GM04504 (cell line): Measurements from ENCODE around the gene PLCL1.
"Not testable (repeated sequence)": the region's sequence is repeated elsewhere in the genome, so short reads cannot be mapped to it uniquely, and the experiment has no call there.

Source experiments
- DNase-seq: peaks from one replicate; pipeline ENCODE4 v3.0.0-alpha.2; 2012; ENCODE audit warnings: low read depth

The PLCL1 gene

GRCh38 chr2:197810016-197810415, 5.6 kb downstream of the PLCL1 start:
- DNase-seq: no peak

DNA sequence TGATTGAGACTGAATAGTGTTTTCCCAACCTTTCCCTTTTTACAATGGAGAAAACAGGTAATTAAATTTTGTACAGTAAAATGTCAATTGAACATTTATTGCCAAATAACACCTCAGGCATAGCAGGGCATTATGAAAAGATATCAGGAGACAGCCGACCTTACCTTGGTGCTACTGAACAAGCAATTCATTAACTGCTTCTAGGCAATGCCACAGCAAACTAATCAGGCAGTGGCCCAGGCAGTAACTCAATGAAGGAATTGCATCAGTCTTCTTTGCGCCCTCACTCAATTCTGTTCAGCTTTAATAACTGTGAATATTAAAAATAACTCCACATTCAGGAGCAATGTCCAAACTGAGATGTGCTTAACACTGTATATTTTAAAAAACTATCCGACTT, 6.1 kb downstream of the PLCL1 start:
- no peak for DNase-seq

GRCh38 chr2:197813093-197813787, 8.8 kb downstream of the PLCL1 start:
- DNase-seq: no peak

GRCh38 chr2:197814526-197814925, 10.1 kb downstream of the PLCL1 start:
- DNase-seq: no peak

DNA sequence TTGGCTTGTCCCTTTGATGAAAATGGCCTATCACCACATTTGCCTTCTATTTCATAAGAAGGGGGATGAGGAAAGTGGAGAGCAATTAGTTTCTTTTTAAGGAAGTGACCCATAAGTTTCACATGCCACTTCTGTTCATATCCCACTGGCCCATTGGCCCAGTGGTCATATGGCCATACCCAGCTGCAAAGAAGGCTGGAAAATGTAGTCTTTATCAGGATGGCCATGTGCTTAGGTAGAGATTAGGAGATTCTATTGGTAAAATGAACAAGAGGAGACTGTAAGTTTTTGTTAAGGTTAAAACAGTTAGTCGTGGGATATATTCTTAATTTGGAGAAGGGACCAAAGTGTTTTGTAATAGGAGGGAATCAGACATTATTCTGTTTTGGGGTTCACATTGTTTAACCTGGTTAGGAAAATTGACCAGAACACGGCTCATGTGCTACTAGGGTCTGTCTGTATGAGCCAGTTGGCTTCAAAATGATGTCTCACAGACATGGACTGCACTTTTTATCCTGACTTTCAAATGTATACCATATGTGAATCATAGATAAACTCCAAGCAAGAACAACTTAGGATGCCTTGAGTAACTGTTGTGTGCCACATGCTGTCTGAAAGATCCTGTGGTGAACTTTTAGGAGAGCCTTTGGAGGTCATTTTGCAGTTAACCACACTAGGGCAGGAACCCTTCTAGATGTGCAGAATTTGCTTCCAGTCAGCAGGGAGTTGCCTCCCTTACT, 17.3 kb downstream of the PLCL1 start:
- DNase-seq: no peak

DNA sequence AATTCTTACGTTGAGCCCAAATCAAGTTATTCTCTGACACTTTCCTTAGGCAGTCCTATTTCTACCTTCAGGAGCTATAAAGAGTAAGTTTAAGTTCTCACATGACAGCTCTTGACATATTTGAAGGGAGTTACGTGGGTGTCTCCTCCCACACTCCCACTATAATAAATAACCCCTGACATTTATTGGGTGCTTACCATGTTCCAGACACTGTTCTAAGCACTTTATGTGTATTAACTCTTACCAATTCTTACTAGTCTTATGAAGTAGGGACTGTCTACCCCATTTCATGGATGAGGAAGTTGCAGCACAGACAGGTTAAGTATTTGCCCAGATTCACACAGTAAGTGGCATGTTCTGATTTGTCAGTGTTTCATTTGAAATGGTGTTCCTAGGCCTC, 17.9 kb downstream of the PLCL1 start:
- no peak for DNase-seq

DNA sequence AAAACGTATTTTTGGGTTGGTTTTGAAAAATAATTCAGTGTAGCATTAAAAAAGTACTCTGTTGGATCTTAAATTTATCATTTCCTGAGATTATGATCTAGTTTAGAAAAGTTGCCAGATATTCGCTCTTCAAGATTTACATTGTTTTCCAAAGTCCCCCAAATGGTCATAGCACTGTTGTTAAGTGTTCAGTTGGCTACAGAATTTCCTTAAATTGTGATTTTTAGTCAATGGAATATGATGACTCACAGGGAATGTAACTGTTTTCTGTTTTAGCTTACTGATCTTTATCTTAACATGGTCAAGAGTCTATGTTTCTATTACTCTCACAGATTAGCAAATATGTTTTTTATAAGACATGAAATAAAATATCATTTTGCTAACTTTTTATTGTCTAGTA, 23.2 kb downstream of the PLCL1 start:
- DNase-seq: no peak

DNA sequence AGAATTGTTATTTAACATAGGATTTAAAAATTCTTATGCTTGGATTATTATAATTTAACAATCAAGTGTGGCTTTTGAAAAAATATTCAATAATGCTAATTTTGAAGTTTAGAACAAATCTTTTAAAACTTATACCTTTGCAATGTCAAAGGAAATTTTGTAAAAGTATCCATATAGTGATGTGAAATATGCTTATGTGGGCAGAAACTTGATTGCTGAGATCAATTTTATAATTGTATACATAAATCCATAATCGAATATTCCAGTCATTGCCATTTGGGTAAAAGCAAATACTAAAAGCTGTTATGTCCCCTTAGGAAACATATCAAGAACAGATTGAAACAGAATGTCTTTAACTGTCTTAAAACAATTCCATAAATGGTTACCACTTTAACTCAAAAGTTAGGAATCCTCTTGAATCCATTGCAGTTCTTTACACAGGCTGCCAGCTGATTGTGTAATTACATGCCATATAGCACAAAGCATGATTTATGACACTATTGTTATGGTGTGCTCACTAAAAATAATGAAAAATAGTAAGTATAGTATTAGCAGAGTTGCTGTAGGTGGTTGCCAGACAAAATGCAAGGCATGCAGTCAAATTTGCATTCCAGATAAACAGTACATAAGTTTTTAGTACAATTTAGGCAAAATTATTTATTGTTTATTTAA, 24.2 kb downstream of the PLCL1 start:
- peak; percentile 24 for DNase-seq

GRCh38 chr2:197834771-197835170, 30.4 kb downstream of the PLCL1 start:
- DNase-seq: not testable (repeated sequence)

GRCh38 chr2:197835293-197835692, 30.9 kb downstream of the PLCL1 start:
- no peak for DNase-seq

- peak; percentile 40 for DNase-seq
Measured at GRCh38 chr2:197838036-197838435, 33.6 kb downstream of the PLCL1 start.

GRCh38 chr2:197838579-197838978, 34.2 kb downstream of the PLCL1 start:
- no peak for DNase-seq

- DNase-seq: no peak
Measured at GRCh38 chr2:197839327-197839726, 34.9 kb downstream of the PLCL1 start.

GRCh38 chr2:197839856-197840255, 35.5 kb downstream of the PLCL1 start:
- no peak for DNase-seq

GRCh38 chr2:197846128-197846527, 41.7 kb downstream of the PLCL1 start:
- DNase-seq: no peak

DNA sequence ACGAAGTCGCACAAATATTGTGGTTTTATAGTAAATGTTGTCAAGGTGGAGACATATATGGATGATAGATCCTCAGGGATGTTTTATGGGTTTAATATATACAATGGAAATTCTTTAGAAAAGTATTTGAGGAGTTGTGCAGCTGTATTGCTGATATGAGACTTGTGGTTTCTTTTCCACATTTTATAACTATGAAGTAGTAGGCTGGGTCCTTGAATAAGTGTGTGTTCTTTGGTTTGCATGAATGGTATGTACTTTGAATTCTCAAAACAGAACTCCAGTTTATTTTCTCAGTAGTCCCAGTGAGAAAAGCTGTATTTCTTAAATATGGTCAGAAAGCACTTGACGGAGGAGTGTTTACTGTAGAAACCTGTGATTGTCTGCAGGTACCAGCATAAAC, 42.4 kb downstream of the PLCL1 start:
- no peak for DNase-seq

DNA sequence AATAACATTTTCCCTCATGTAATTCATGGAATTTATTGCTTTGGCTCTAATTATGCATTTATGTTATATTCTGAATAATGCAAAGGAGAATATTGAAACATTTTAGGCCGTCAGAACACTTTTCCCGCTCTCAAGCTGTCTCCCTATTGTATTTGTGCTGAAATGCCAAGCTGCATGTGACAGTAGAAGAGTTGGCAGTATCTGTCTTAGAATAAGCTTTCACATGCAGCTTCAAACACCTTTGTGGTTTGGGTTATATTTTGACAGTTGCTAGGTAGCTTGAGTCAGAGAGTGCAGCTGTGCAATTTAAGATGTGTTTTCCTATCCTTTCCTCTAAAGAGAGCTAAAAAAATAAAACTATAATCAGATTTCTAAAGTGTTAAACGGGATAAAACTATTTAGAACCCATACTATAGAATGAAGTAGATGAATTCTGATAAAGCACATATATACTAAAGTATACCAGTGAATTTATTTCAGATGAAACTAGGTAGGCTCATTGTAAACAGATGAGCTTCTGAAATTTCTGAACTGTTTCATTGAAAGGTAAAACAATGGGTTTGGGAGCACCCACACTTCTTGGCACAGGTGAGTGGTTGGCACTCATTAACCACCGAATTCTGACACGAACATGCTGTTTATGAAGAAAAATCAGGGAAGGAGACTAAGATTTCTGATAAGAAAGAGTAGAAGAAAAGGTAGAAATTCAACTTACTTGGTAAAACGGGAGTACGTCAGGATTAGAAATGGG, 43.4 kb downstream of the PLCL1 start:
- DNase-seq: no peak

- no peak for DNase-seq
Measured at GRCh38 chr2:197848602-197849001, 44.2 kb downstream of the PLCL1 start.

DNA sequence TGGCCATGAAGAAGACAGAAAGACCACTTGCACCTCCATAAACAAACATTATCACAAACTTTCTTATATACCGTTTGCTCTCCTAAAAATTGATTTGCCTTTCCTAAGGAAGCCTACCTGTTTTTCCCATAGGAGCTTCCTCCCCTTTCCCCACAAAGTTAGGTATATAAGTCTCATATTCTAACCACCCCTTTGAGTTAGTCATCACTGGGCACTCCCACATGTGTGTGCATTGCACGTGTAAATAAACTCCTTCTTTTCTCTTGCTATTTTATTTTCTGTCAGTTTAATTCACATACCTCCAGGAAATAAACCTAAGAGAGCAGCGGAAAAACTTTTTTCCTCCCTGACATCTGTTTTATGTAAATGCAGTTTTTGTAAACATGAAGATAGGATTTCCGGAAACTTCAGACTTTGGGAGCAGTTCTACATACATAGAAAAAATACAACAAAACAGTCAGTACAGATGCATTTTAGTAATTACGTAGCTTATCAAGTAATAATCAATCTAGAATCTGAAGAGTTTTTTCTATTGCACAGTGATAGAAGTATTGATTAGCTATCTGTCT, 46.6 kb downstream of the PLCL1 start:
- DNase-seq: no peak

DNA sequence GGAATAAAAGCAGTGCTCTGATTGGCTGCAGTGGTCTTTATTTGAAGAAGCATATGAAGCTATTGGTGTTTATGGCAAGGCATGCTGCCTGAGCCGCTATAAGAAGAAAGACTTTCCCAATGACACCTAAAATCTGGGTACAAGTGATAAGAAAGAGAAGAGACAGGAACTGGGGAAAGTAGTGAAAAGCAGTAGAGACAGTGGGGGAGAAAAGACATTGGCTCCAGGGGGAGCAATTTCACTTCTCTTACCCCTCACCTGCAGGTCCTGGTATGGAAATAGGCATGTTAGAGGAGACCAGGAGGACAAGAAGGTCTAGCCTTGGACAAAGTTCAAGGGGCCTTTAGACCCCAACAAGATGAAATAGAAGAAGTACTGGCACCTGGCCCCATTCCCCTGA, 47.1 kb downstream of the PLCL1 start:
- DNase-seq: no peak

DNA sequence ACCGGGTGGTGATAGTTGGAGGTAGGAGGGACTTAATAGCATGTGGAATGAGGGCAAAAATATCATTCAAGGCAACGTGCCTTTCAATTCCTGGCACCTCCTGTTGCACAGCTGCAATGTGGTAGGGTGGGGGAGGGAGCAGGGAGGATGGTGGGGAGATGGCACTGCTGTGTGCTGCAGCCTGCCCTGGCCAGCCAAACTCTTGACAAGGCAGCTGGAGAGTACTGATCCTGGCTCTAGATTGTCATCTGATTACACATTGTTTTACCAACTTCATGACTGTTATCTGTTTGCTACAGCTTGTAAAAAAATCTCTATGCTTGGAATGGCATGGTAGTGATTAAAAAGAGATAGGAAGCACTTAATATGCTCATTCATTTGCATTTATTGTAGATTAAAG, 47.7 kb downstream of the PLCL1 start:
- DNase-seq: no peak

DNA sequence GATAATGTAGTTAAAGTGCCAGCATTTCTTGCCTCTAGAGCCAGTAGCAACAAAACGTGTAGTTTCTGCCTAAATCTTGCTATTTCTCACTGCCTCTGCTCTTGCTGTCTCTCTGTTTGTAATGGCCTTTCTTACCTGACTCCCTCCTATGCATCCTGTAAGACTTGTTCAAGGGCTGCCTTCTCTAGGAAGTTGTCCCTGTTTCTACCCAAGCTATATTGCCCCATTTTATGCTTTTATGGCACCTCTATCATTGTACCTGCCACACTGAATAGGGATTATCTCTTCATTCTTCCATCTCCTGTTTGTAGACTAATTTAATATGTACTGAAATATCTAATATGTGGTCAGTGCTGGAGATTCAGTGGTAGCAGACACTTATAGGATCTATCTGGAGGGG, 49.2 kb downstream of the PLCL1 start:
- no peak for DNase-seq
